Measurements from ENCODE around the gene DUSP12.

Gene DUSP12

DNA sequence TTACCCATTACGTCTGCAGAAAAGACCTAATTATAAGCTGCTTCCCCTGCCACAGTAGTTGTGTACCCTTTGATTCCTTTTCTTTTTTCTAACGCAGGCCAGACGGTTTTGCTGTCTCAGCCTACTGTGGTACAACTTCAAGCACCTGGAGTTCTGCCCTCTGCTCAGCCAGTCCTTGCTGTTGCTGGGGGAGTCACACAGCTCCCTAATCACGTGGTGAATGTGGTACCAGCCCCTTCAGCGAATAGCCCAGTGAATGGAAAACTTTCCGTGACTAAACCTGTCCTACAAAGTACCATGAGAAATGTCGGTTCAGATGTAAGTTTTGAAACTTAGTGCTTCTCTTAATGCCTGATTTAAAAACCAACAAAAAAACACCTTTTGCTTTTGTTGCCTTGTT lies 52.4 kb downstream of the DUSP12 start:
- no peak overlapping the region for H3K4me3 ChIP-seq (ENCODE audit: low read depth, low read length)
- no peak for TF ChIP-seq CTCF (IDR thresholded peaks at IDR 0.05; ENCODE audit: low read depth, low read length)

GRCh38 chr1:161803181-161803580 lies 53.6 kb downstream of the DUSP12 start:
- no peak for TF ChIP-seq CTCF (IDR thresholded peaks at IDR 0.05; ENCODE audit: low read depth, low read length)
- H3K4me3 ChIP-seq (ENCODE audit: low read depth, low read length) = no peak overlapping the region

DNA sequence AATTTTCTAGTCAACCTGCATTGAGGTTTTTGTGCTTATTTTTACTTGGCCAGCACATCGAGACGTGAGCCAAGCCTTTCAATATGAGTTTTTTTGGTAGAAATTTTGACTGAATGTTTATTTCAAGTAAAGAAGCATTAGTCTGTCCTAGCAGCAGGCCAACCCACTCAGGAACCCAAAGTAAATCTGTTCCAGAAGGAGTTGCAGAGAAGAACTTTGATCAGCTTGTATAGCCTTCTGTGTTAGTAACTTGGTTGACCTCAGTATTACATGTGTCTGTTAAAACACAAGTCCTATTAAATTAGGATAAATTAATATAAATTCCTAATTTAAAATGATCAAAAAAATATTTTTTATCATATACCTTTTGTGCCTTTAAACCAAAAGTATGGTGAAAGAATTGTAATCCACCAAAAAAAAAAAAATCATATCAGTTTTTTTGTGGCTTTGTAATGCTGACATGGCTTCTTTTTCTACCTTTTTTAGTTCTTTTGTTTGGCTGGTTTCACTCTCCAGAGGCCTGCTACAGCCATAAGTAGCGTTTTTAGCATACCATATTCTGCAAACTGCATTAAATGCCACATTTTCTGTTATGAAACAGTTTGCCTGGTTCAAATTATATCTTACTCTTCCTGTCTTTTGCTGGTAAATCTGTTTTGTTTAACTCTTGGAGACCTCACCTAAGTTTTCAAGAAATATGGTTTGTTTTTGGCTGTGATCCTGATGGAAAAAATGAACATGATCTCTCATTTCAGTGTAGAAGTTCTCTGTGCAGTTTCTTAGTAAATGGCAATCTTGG lies 56.0 kb downstream of the DUSP12 start:
- no peak overlapping the region for H3K4me3 ChIP-seq (ENCODE audit: low read depth, low read length)
- no peak for TF ChIP-seq CTCF (IDR thresholded peaks at IDR 0.05; ENCODE audit: low read depth, low read length)
